SK-N-SH (cell line): ENCODE measurements around the gene SPIRE2. TPM values are rescaled to one million over a fixed set of nuclear protein-coding genes. Genes with fewer than 3 reads are reported as not detected.

Experiments used
- CTCF ChIA-PET: fragments of 300-600, 350-600 bp; formaldehyde crosslinking; extraction: SDS; loops from one replicate; lab custom pipeline; 2021; lab: Yijun Ruan, JAX
- POLR2A ChIA-PET: fragments of 350-600 bp; sonication (Branson Sonifier 250); formaldehyde crosslinking; extraction: SDS; loops from one replicate; lab custom pipeline; 2020; ENCODE audit warnings: antibody characterized with exemption, inconsistent platforms; lab: Yijun Ruan, JAX
- DNase-seq: peaks from one replicate; pipeline ENCODE4 v3.0.0; 2012
- H2AFZ ChIP-seq: fragments of 200-600 bp; sonication (generic); 2 replicates; pipeline ENCODE4 v1.8.1; 2016; ENCODE audit warnings: antibody characterized with exemption, mild to moderate bottlenecking, low read depth
- H3F3A ChIP-seq: fragments of 200-600 bp; sonication (generic); replicated peaks from 2 replicates; pipeline ENCODE3; 2016; ENCODE audit warnings: antibody characterized with exemption, mild to moderate bottlenecking; ENCODE audit not compliant: insufficient read depth
- H3K27ac ChIP-seq, 2 experiments: fragments of 200-500 bp in 1 of 2; fragments of 200-600 bp in 1 of 2; sonication (Bioruptor generic) in 1 of 2; sonication (generic), shearing (Covaris generic) in 1 of 2; 2 replicates each; pipeline versions ENCODE4 v1.5.1 to v1.6.1; 2014 to 2016; ENCODE audit warnings: low read depth in 2 of 2, inconsistent platforms in 1 of 2, low read length in 1 of 2, mild to moderate bottlenecking in 1 of 2, mixed read lengths in 1 of 2
- H3K27me3 ChIP-seq: fragments of 200-600 bp; sonication (generic), shearing (Covaris generic); 2 replicates; pipeline ENCODE4 v1.6.1; 2016; ENCODE audit warnings: mixed run types; ENCODE audit not compliant: insufficient read depth
- H3K36me3 ChIP-seq, 2 experiments: fragments of 200-500 bp in 1 of 2; fragments of 200-600 bp in 1 of 2; sonication (Bioruptor generic) in 1 of 2; sonication (generic) in 1 of 2; replicated peaks in 1 of 2; 2 replicates each; pipeline versions ENCODE3 to v1.5.1; 2014 to 2016; ENCODE audit warnings: low read length in 1 of 2, mild to moderate bottlenecking in 1 of 2; ENCODE audit not compliant: insufficient read depth in 2 of 2, control insufficient read depth in 1 of 2
- H3K4me1 ChIP-seq, 2 experiments: fragments of 200-500 bp in 1 of 2; fragments of 200-600 bp in 1 of 2; sonication (Bioruptor generic) in 1 of 2; sonication (generic), shearing (Covaris generic) in 1 of 2; 2 replicates each; pipeline versions ENCODE4 v1.5.1 to v1.6.1; 2014 to 2016; ENCODE audit warnings: low read depth in 1 of 2, low read length in 1 of 2, mixed run types in 1 of 2; ENCODE audit not compliant: insufficient read depth in 2 of 2, control insufficient read depth in 1 of 2
- H3K4me2 ChIP-seq: fragments of 200-600 bp; sonication (generic), shearing (Covaris generic); 2 replicates; pipeline ENCODE4 v1.6.1; 2017; ENCODE audit warnings: mixed run types
- H3K4me3 ChIP-seq, 2 experiments: fragments of 200-500 bp in 1 of 2; fragments of 200-600 bp in 1 of 2; sonication (Bioruptor generic) in 1 of 2; sonication (generic), shearing (Covaris generic) in 1 of 2; 2 replicates each; pipeline versions ENCODE4 v1.5.1 to v1.8.1; 2014 to 2016; ENCODE audit warnings: low read depth in 2 of 2, inconsistent platforms in 1 of 2, low read length in 1 of 2, mild to moderate bottlenecking in 1 of 2, mixed read lengths in 1 of 2, moderate library complexity in 1 of 2
- H3K79me2 ChIP-seq: fragments of 200-600 bp; sonication (generic); 2 replicates; pipeline ENCODE4 v1.8.1; 2017; ENCODE audit warnings: mild to moderate bottlenecking; ENCODE audit not compliant: insufficient read depth
- H3K9ac ChIP-seq: fragments of 200-600 bp; sonication (generic); 2 replicates; pipeline ENCODE4 v1.6.1; 2017; ENCODE audit warnings: mixed run types
- H3K9me2 ChIP-seq: fragments of 200-600 bp; sonication (generic); 2 replicates; pipeline ENCODE4 v1.6.1; 2017; ENCODE audit warnings: mixed run types
- H3K9me3 ChIP-seq: fragments of 200-600 bp; sonication (generic); 2 replicates; pipeline ENCODE4 v1.6.1; 2017; ENCODE audit warnings: mixed run types, mild to moderate bottlenecking, moderate library complexity
- H4K20me1 ChIP-seq: fragments of 200-600 bp; sonication (generic); 2 replicates; pipeline ENCODE4 v1.6.1; 2017; ENCODE audit warnings: mild to moderate bottlenecking, mixed run types; ENCODE audit not compliant: insufficient read depth
- ELF1 ChIP-seq: IDR thresholded peaks from 2 replicates; pipeline ENCODE4 v1.4.0; 2012
- EP300 ChIP-seq, 2 experiments: IDR thresholded peaks; 2 replicates each; pipeline versions ENCODE4 v1.4.0 to v1.6.1; 2012; ENCODE audit warnings: borderline replicate concordance in 1 of 2, low read depth in 1 of 2, low read length in 1 of 2
- FOXM1 ChIP-seq: IDR thresholded peaks from 2 replicates; pipeline ENCODE4 v1.4.0; 2012; ENCODE audit warnings: low read depth, mild to moderate bottlenecking
- JUND ChIP-seq: IDR thresholded peaks from 2 replicates; pipeline ENCODE4 v1.4.0; 2012
- MEF2A ChIP-seq: IDR thresholded peaks from 2 replicates; pipeline ENCODE4 v1.4.0; 2012; ENCODE audit warnings: low read depth, borderline replicate concordance
- POLR2AphosphoS5 ChIP-seq: IDR thresholded peaks from 2 replicates; pipeline ENCODE4 v1.6.1; 2012; ENCODE audit warnings: low read depth, low read length
- RCOR1 ChIP-seq: fragments of 150-350 bp; IDR thresholded peaks from 2 replicates; pipeline ENCODE4 v1.6.1; 2017; ENCODE audit warnings: antibody characterized with exemption, low read length
- RFX5 ChIP-seq: IDR thresholded peaks from 2 replicates; pipeline ENCODE4 v1.6.1; 2012; ENCODE audit warnings: mild to moderate bottlenecking, improper control_type of control experiment, low read length
- SMC3 ChIP-seq: IDR thresholded peaks from 2 replicates; pipeline ENCODE4 v1.6.1; 2012; ENCODE audit warnings: low read depth, low read length, improper control_type of control experiment
- TEAD4 ChIP-seq: IDR thresholded peaks from 2 replicates; pipeline ENCODE4 v1.4.0; 2012; ENCODE audit warnings: mild to moderate bottlenecking, borderline replicate concordance; ENCODE audit not compliant: insufficient read depth
- ZBTB33 ChIP-seq: IDR thresholded peaks from 2 replicates; pipeline ENCODE4 v1.4.0; 2012; ENCODE audit warnings: low read depth, borderline replicate concordance
- WGBS: methylation state at CpG from one replicate; pipeline ENCODE4 v1.1.6; 2017; ENCODE audit warnings: low lambda C conversion rate; 5-methylcytosine and 5-hydroxymethylcytosine counted together
- polyA plus RNA-seq, 3 experiments: library from polyadenylated mRNA; depleted of rRNA; stranded (reverse); fragments of >200 nt; gene quantifications; 2 replicates each; pipeline ENCODE4 v1.2.3, GENCODE V29; 2012
- TF ChIP-seq, protein P1 (sequence below): fragments of 150-350 bp; IDR thresholded peaks from 2 replicates; pipeline ENCODE4 v1.6.1; 2017; ENCODE audit warnings: antibody characterized with exemption, low read length, low read depth, borderline replicate concordance
- TF ChIP-seq, protein P2 (sequence below): IDR thresholded peaks from 2 replicates; pipeline ENCODE4 v1.6.1; 2012; ENCODE audit warnings: mild to moderate bottlenecking, low read depth, low read length, moderate library complexity
- TF ChIP-seq, protein P3 (sequence below): IDR thresholded peaks from 2 replicates; pipeline ENCODE4; 2012

The SPIRE2 gene
- polyA plus RNA-seq, 1 of the 3 experiments (the other 2 are of a cell fraction) = 15.3 TPM

GRCh38 chr16:89902980-89903379, 74.7 kb downstream of the SPIRE2 start:
- Histone ChIP-seq H3K36me3 (peaks cover 15 to 63% of the 10 kb centered on the region in 2 experiments), H2AFZ (no peak overlapping the region), H3K4me3 (no peak overlapping the region), H3K27ac (no peak overlapping the region), H3K4me2 (no peak overlapping the region), H3K79me2 (no peaks in the 10 kb centered on the region), H3K9ac (no peak overlapping the region), H3K9me2 (no peaks in the 10 kb centered on the region), H3K4me1 (no peaks in the 10 kb centered on the region), H3F3A (peaks cover 3% of the 10 kb centered on the region), H4K20me1 (no peaks in the 10 kb centered on the region), H3K27me3 (no peaks in the 10 kb centered on the region), H3K9me3 (no peaks in the 10 kb centered on the region)
- no peak for TF ChIP-seq EP300 (IDR thresholded peaks at IDR 0.05; ENCODE audit: borderline replicate concordance in 1 of 2, low read depth in 1 of 2, low read length in 1 of 2)
- WGBS = 100% methylated on average over 4 of the region's 11 CpGs
- POLR2A ChIA-PET = no interaction called here
- DNase-seq = no peak
- CTCF ChIA-PET = no interaction called here

GRCh38 chr16:89903908-89904515, 75.7 kb downstream of the SPIRE2 start:
- Histone ChIP-seq H3F3A (peaks cover 5% of the 10 kb centered on the region), H3K9me3 (no peaks in the 10 kb centered on the region), H4K20me1 (no peaks in the 10 kb centered on the region), H3K4me2 (no peak overlapping the region), H3K27me3 (no peaks in the 10 kb centered on the region), H3K36me3 (peaks cover 14 to 56% of the 10 kb centered on the region in 2 experiments), H2AFZ (no peak overlapping the region), H3K4me1 (no peaks in the 10 kb centered on the region), H3K4me3 (no peak overlapping the region), H3K9ac (no peak overlapping the region), H3K27ac (no peak overlapping the region), H3K79me2 (no peaks in the 10 kb centered on the region), H3K9me2 (no peaks in the 10 kb centered on the region)
- TF ChIP-seq, protein P1, sequence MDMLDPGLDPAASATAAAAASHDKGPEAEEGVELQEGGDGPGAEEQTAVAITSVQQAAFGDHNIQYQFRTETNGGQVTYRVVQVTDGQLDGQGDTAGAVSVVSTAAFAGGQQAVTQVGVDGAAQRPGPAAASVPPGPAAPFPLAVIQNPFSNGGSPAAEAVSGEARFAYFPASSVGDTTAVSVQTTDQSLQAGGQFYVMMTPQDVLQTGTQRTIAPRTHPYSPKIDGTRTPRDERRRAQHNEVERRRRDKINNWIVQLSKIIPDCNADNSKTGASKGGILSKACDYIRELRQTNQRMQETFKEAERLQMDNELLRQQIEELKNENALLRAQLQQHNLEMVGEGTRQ = no peak
- no peak for TF ChIP-seq POLR2AphosphoS5
- TF ChIP-seq TEAD4 = no peak
- TF ChIP-seq RCOR1 = no peak
- no peak for TF ChIP-seq ZBTB33
- TF ChIP-seq, protein P2, sequence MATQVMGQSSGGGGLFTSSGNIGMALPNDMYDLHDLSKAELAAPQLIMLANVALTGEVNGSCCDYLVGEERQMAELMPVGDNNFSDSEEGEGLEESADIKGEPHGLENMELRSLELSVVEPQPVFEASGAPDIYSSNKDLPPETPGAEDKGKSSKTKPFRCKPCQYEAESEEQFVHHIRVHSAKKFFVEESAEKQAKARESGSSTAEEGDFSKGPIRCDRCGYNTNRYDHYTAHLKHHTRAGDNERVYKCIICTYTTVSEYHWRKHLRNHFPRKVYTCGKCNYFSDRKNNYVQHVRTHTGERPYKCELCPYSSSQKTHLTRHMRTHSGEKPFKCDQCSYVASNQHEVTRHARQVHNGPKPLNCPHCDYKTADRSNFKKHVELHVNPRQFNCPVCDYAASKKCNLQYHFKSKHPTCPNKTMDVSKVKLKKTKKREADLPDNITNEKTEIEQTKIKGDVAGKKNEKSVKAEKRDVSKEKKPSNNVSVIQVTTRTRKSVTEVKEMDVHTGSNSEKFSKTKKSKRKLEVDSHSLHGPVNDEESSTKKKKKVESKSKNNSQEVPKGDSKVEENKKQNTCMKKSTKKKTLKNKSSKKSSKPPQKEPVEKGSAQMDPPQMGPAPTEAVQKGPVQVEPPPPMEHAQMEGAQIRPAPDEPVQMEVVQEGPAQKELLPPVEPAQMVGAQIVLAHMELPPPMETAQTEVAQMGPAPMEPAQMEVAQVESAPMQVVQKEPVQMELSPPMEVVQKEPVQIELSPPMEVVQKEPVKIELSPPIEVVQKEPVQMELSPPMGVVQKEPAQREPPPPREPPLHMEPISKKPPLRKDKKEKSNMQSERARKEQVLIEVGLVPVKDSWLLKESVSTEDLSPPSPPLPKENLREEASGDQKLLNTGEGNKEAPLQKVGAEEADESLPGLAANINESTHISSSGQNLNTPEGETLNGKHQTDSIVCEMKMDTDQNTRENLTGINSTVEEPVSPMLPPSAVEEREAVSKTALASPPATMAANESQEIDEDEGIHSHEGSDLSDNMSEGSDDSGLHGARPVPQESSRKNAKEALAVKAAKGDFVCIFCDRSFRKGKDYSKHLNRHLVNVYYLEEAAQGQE = no peak
- no peak for TF ChIP-seq RFX5
- no peak for TF ChIP-seq EP300 (IDR thresholded peaks at IDR 0.05; ENCODE audit: borderline replicate concordance in 1 of 2, low read depth in 1 of 2, low read length in 1 of 2)
- TF ChIP-seq FOXM1 = no peak
- TF ChIP-seq MEF2A = no peak
- TF ChIP-seq, protein P3, sequence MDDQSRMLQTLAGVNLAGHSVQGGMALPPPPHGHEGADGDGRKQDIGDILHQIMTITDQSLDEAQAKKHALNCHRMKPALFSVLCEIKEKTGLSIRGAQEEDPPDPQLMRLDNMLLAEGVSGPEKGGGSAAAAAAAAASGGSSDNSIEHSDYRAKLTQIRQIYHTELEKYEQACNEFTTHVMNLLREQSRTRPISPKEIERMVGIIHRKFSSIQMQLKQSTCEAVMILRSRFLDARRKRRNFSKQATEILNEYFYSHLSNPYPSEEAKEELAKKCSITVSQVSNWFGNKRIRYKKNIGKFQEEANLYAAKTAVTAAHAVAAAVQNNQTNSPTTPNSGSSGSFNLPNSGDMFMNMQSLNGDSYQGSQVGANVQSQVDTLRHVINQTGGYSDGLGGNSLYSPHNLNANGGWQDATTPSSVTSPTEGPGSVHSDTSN = no peak
- TF ChIP-seq ELF1 = no peak
- no peak for TF ChIP-seq SMC3
- TF ChIP-seq JUND = no peak
- WGBS = 96% methylated on average over 5 of the region's 19 CpGs
- POLR2A ChIA-PET = no interaction called here
- DNase-seq = no peak
- CTCF ChIA-PET = interaction anchor here (0.9 kb wide), 1 partner anchor 9 kb away, joined by 3 read pairs; no protein-coding TSS in a partner anchor
